Glutamatergic neuron (in vitro differentiated cells): ENCODE measurements around the gene RIPOR2. TPM values are rescaled to one million over a fixed set of nuclear protein-coding genes. Genes with fewer than 3 reads are reported as not detected.

Experiments used
- DNase-seq: peaks from one replicate; pipeline ENCODE4 v3.0.0; 2022
- H3K27ac Mint-ChIP-seq: one replicate; pipeline ENCODE4 v1.8.0; 2020; ENCODE audit warnings: mild to moderate bottlenecking, mixed read lengths, inconsistent platforms; ENCODE audit not compliant: unreplicated experiment
- H3K27me3 Mint-ChIP-seq: one replicate; pipeline ENCODE4 v1.8.0; 2020; ENCODE audit warnings: mild to moderate bottlenecking, moderate library complexity, mixed read lengths, inconsistent platforms; ENCODE audit not compliant: unreplicated experiment
- H3K36me3 Mint-ChIP-seq: one replicate; pipeline ENCODE4 v1.8.0; 2020; ENCODE audit warnings: mild to moderate bottlenecking, mixed read lengths, inconsistent platforms; ENCODE audit not compliant: unreplicated experiment
- H3K4me1 Mint-ChIP-seq: one replicate; pipeline ENCODE4 v1.8.0; 2020; ENCODE audit warnings: mild to moderate bottlenecking, low read depth, mixed read lengths, inconsistent platforms; ENCODE audit not compliant: unreplicated experiment
- H3K4me3 Mint-ChIP-seq: one replicate; pipeline ENCODE4 v1.8.0; 2020; ENCODE audit warnings: mild to moderate bottlenecking, mixed read lengths, inconsistent platforms; ENCODE audit not compliant: unreplicated experiment
- H3K9me3 Mint-ChIP-seq: one replicate; pipeline ENCODE4 v1.8.0; 2020; ENCODE audit warnings: mild to moderate bottlenecking, moderate library complexity, mixed read lengths, inconsistent platforms; ENCODE audit not compliant: unreplicated experiment
- total RNA-seq: library from RNA; stranded (reverse); fragmentation: NEBNext Ultra II Directional; extraction: Animal tissue kit (Norgen Biotek cat#: 25700); gene quantifications from one replicate; pipeline ENCODE4 v1.2.1, GENCODE V29; 2021; ENCODE audit not compliant: unreplicated experiment
- TF ChIP-seq, protein P1 (sequence below): fragments of 200-600 bp; sonication (generic); IDR thresholded peaks from one replicate; pipeline ENCODE4 v1.5.0; 2021; ENCODE audit not compliant: partially characterized antibody, unreplicated experiment

RIPOR2 gene
- total RNA-seq, 1 donor from 2014 or later: 82.2 TPM

DNA sequence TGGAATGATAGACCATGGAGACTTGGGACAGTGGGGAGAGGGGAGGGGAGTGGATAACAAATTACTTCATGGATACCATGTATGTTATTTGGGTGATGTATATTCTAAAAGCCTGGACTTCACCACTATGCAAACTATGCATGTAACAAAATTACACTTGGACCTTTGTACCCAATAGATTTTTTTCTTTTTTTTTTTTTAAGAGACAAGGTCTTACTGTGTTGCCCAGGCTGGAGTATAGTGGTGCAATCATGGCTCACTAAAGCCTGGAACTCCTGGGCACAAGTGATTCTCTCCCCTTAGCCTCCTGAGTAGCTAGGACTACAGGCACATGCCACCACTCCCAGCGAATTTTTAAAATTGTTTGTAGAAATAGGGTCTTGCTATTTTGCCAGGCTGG, 45.3 kb downstream of the RIPOR2 start:
- H3K27me3 Mint-ChIP-seq: no peaks in the 10 kb centered on the region
- no peak for DNase-seq
- no peaks in the 10 kb centered on the region for H3K36me3 Mint-ChIP-seq
- no peaks in the 10 kb centered on the region for H3K9me3 Mint-ChIP-seq
- peak overlapping the region; percentile 12 for H3K4me3 Mint-ChIP-seq
- H3K4me1 Mint-ChIP-seq: peaks cover 21% of the 10 kb centered on the region
- no peak overlapping the region for H3K27ac Mint-ChIP-seq
- TF ChIP-seq, protein P1, sequence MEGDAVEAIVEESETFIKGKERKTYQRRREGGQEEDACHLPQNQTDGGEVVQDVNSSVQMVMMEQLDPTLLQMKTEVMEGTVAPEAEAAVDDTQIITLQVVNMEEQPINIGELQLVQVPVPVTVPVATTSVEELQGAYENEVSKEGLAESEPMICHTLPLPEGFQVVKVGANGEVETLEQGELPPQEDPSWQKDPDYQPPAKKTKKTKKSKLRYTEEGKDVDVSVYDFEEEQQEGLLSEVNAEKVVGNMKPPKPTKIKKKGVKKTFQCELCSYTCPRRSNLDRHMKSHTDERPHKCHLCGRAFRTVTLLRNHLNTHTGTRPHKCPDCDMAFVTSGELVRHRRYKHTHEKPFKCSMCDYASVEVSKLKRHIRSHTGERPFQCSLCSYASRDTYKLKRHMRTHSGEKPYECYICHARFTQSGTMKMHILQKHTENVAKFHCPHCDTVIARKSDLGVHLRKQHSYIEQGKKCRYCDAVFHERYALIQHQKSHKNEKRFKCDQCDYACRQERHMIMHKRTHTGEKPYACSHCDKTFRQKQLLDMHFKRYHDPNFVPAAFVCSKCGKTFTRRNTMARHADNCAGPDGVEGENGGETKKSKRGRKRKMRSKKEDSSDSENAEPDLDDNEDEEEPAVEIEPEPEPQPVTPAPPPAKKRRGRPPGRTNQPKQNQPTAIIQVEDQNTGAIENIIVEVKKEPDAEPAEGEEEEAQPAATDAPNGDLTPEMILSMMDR: no peak

DNA sequence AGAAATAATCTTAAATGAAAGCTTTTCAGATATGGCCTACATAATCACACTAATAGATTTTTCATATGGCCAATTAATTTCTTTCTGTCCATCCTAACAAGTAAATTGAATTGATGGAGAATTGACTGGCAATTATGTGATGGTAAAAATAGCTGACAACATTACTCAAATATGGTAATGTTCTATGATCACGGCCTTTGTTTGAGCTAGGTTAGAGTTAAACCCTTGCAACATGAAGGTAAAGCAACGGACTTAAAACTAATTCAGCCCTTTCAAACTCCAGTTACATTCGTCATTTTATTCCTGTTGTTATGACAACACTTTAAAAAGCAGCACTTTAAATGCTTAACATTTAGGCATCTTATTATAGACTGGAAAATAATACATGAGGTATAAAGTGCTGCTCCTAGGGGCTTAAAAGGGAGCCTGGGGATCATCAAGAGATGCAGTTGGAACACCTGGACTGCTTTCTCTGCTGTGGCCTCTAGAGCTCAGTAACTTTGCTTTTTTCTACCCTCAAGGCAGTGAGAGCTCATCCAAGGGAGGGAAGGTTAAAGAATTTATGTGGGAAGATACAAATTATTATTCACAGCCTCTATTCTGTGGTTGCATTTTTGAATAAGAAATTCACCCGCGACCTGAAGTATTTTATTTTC, 46.9 kb downstream of the RIPOR2 start:
- peaks cover 1% of the 10 kb centered on the region for H3K9me3 Mint-ChIP-seq
- peak overlapping the region; percentile 48 for H3K27ac Mint-ChIP-seq
- peak overlapping the region; percentile 66 for H3K4me3 Mint-ChIP-seq
- H3K4me1 Mint-ChIP-seq: peaks cover 21% of the 10 kb centered on the region
- H3K36me3 Mint-ChIP-seq: no peaks in the 10 kb centered on the region
- no peaks in the 10 kb centered on the region for H3K27me3 Mint-ChIP-seq
- DNase-seq: no peak
- TF ChIP-seq, protein P1: no peak

DNA sequence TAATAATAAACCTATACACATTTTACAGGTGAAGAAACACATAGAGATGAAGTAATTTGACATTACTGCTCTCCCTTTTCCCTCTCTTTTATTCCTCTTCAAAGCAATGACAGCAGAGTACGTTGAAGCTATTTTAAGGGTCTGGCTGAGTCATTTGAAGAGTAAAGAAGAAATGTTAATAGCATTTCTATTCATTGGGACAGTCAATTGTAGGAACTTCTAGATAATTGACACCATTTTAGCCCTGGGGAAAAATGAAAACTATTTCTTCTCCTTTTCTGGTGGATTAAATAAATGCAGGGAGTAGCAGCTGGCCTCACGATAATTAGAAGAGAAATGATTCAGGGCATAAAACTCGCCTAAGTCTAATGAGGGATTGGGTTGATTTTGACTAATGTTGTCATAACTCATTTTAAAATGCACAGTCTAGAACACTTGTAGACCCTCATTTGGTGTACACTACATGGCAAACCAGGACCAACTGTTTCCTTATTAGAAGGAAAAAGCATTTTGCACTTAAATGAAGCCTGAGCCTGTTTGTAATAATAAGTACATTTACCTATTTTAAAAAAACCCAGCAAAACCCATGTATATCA, 48.1 kb downstream of the RIPOR2 start:
- DNase-seq: no peak
- peaks cover 32% of the 10 kb centered on the region for H3K4me1 Mint-ChIP-seq
- H3K4me3 Mint-ChIP-seq: no peak overlapping the region

DNA sequence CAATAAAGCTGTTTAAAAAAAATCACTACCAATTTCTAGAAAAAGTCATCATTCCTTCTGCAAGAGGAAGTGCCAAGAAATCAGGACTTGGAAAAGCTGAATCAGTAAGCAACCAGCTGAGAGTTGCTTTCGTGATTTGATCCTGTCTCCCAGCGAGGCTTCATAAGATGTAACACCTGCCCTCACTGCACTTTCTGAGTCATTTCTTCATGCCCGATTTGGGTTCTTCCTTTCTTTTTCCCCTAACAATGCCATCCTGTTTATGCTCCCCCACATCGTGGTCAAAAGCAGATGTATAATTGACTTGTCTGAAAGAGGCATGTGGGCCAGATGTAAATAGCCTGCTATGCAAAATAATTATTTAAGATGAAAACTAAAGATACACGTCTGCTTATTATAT, 52.1 kb downstream of the RIPOR2 start:
- Mint-ChIP-seq H3K36me3 (no peaks in the 10 kb centered on the region), H3K9me3 (peaks cover 1% of the 10 kb centered on the region), H3K27me3 (peaks cover 5% of the 10 kb centered on the region), H3K4me3 (peak overlapping the region; percentile 18), H3K27ac (no peak overlapping the region), H3K4me1 (peaks cover 29% of the 10 kb centered on the region)
- no peak for DNase-seq
- TF ChIP-seq, protein P1: no peak

More for the DNA sequence above, 48.1 kb downstream of the RIPOR2 start:
- Mint-ChIP-seq H3K9me3 (peaks cover 1% of the 10 kb centered on the region), H3K27me3 (no peaks in the 10 kb centered on the region), H3K36me3 (no peaks in the 10 kb centered on the region), H3K27ac (no peak overlapping the region)
- TF ChIP-seq, protein P1: no peak
